Embryonic facial prominence (tissue), 1 donor: Measurements from ENCODE around the gene PCYT2.

Source experiments
- DNase-seq: peaks from one replicate; pipeline ENCODE4 v3.0.0-alpha.2; 2016; ENCODE audit errors: extremely low spot score

PCYT2 gene

DNA sequence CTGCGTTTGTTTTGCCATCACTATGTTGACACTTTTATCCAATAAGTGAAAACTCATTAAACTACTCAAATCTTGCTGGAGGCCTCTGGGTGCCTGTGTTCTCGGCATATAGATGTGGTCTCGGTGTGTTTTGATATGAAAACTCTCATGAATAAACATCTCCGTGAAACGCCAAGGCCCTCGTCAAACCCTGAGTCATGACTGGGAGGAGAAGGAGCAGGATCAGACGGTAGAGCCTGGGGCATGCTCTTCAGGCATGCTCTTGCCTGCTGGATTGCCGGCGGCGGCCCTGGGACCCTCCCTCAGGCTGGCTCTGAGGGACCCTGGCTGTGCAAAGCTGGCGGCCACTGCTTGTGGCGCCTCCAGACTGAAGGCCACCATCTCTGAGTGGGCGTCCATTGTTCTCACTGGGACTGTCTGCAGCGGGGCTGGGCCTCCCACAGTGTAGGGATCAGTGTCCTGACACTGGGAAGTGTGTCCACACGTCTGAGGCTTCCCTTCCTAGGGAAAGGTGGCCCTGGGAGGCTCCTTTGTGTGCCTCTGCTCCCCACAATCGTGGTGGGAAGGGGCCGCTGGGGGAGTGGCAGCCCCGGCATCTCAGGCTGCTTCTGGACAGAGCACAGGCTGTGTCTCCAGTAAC, 10.9 kb downstream of the PCYT2 start:
- DNase-seq, result no peak

GRCh38 chr17:81899514-81900166, 11.6 kb downstream of the PCYT2 start:
- DNase-seq, result no peak

GRCh38 chr17:81898885-81899284, 12.3 kb downstream of the PCYT2 start:
- DNase-seq, result no peak

DNA sequence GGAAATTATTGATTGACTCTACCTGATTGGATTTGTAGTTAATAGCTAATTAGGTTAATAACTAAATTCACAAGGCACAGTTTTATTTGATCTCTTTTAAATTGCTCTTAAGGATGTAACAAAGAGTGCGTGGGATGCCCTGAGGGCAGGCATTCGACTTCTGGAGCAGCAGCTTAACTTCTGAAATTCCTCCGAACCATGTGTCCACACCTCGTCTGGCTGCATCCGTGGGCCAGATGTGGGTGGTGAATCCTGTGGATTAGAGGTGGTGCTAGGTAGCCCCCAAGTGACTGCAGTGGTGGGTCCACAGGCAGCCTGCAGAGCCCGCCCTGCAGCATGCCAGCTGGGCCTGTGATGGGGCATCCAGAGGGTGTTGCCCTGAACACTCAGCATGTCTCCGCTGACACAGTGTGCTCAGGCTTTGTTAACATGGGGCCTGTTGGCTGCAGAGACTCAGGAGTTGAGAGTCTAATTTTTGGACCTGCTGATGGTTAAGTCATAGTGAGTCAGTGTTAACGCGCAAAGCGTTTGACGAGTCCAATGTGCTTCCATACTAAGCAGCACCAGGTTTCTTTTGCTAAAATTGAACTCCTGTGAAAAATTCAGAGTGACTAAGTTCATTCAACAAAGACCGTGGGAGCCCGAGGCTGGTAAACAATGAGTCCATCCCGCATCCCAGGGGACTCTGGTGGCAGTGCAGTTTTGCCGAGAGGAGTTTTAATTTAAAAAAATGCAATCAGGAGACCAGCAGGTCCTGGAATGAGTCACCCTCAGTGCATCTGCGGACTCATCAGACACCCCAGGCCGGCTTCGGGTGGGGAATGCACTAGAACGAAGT, 13.0 kb downstream of the PCYT2 start:
- DNase-seq, result no peak

DNA sequence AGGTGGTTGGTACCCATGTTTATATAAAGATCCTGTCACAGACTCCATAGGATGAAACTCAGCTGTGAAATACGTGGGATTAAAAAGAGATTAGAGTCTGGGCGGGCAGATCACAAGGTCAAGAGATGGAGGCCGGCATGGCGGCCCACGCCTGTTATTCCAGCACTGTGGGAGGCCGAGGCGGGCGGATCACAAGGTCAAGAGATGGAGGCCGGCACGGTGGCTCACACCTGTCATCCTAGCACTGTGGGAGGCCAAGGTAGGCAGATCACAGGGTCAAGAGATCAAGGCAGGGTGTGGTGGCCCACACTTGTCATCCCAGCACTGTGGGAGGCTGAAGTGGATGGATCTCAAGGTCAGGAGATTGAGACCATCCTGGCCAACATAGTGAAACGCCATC, 15.8 kb downstream of the PCYT2 start:
- DNase-seq, result no peak

GRCh38 chr17:81891303-81891552, 20.0 kb downstream of the PCYT2 start:
- DNase-seq, result no peak

DNA sequence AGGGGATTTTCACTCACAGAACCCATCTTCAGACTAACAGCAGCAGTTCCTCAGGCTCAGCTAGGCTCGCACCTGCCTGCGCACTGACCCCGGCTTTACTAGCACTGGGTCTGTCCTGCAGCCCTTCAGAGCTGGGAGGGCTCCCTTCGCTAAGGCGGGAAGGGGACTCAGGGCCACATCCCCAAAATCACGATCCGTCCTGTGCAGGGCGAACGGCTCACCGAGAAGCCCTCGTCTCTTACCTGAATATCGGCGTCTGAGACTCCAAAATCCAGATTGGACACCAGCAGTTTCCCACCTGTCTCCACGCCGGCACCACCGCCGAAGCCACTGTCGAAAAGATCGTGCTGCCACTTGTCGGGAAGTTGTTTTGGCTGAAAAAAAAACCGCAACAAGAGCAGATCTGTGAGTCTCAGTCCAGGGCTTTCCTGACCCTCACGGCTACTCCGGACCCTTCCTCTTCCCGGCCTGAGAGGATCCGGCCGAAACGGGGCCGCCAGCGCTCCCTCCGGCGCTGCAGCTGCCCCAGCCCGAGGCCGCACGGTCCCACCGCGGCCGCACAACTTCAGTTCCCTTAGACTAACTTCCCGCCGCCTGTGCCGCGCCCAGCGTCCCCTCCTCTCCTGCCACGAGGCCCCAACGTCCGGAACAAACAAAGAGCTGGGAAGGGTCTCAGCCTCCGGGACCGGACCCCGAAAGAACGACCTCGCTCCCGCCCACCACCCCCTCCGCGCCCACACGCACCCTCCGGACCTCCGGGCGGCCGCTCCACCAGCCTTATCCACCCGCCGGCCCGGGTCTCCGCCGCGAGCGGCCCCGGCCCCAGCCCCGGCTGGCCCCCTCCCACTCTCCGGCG, 20.5 kb downstream of the PCYT2 start:
- DNase-seq, result no peak

GRCh38 chr17:81889602-81890001, 21.6 kb downstream of the PCYT2 start:
- DNase-seq, result no peak

DNA sequence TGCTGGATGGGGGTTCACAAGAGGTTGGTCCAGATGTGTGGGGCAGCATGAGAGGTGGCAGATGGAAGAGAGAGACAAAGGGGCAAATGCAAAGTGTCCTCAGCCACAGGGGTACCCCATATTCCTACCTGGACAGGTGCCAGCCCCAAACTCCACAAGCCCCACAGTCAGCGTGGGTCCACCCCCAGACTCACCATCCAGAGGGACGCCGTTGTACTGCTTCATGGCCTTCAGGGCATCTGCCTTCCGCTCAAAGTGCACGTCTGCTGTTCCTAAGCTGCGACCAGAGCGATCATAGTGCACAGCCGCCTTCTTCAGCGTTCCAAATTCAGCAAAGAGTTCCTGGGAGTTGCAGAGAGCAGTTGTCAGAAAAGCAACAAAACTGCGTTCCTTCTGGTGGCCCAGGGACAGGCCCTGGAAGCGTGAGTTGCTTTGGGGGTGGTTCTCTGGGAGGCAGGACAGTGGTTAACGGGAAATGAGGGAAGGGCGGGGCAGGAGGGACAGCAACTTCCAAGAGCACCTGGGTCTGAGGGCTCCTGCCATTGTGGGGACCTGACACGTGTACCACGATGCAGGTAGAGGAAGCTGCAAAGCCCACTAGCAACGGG, 22.1 kb downstream of the PCYT2 start:
- DNase-seq, result no peak

DNA sequence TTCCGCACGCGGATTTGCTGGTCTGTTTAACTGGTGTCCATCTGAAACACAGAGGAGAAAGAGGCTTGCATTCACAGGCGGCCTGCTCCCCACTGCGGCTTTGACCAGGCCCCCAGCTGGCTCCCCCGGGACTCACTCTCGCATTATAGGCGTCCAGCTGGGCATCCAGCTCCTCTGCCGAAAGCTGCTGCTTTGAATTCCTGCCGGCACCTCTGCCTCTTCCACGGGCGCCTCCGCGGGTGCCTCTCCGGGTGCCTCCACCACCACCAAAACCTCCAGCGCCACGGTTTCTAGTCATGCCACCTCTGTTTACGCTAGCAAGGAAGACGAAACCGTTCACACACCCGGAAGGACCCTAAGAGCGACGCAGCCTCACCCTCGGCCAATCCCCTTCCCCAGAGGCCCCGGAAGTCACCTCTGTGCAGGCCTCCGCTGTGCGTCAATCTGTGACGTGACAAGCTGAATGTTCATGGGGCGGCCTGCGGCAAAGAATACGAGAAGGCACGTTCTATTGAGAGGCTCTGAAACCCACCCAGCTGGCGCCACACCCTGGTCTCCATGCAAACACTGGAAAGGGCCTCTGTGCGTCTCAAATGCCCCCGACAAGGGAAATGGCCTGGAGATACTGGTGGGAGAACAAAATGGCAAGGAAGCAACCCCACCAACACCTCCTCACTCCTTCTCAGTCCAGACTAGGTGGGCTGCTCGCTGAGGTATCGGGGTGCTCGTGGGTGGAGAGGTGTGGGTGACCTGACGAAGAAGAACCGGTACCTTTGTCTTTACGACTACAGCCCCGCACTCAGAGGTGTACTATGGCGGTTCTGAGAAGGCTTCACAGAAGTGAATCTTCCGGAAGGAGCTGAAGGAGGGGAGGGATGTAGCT, 22.9 kb downstream of the PCYT2 start:
- DNase-seq, result no peak

- DNase-seq, result no peak
Measured at GRCh38 chr17:81885869-81886548, 25.2 kb downstream of the PCYT2 start.

DNA sequence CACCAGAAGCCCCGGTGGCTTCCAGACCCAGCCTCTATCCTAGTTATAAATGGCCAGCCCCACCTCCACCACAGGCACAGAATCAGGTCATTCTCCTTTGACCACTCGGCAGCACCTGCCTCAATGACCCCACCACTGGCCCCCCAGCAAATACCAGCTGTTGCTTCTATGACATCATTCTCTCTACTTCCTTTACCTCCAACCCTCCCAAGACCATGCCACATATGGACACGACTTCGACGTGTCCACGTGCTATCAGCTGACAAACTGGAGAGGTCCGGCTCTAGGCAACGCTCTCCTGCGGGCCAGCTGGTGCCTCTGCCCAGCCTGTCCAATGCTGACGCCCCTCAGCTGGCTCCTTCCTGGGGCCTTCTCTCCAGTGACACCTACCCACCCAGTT, 25.7 kb downstream of the PCYT2 start:
- DNase-seq, result no peak

- no peak for DNase-seq
Measured at GRCh38 chr17:81884968-81885367, 26.2 kb downstream of the PCYT2 start.

DNA sequence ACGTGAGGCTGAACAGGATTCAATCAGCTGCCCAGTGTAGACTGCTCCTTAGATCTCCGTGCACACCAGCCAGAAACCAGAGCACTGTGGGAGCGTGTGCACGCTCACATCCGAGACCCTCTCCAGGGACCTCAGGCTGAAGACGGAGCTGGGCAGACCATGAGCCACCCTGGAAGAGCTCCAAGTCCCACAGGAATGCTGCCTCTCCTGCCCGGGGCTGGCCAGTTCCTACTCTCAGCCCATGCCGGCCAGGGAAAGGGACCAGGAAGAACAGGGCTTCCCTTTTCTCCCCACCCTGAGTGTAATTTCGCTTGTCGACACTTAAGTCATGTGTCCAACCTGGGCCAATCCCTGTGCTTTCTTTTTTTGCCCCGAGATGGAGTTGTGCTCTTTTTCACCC, 26.7 kb downstream of the PCYT2 start:
- no peak for DNase-seq

- no peak for DNase-seq
Measured at GRCh38 chr17:81879121-81879520, 32.1 kb downstream of the PCYT2 start.

DNA sequence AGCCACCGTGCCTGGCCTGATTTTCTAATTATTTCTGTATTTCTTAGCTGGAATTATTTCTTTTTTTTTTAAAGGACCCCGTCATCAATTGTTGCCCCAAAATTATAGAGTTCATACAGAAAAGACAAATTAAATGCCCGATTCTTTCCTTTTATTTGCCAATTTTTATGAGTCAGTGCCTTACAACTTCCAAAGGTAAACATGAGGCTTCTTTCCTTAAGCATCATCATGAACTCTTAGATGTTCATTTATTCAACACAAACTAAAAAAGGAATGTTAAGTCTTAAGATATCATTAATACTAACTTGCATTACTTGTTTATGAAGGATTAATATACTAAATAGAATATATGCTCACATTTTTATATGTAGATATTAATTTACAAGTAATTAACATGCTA, 32.9 kb downstream of the PCYT2 start:
- no peak for DNase-seq

GRCh38 chr17:81877569-81877968, 33.6 kb downstream of the PCYT2 start:
- no peak for DNase-seq

DNA sequence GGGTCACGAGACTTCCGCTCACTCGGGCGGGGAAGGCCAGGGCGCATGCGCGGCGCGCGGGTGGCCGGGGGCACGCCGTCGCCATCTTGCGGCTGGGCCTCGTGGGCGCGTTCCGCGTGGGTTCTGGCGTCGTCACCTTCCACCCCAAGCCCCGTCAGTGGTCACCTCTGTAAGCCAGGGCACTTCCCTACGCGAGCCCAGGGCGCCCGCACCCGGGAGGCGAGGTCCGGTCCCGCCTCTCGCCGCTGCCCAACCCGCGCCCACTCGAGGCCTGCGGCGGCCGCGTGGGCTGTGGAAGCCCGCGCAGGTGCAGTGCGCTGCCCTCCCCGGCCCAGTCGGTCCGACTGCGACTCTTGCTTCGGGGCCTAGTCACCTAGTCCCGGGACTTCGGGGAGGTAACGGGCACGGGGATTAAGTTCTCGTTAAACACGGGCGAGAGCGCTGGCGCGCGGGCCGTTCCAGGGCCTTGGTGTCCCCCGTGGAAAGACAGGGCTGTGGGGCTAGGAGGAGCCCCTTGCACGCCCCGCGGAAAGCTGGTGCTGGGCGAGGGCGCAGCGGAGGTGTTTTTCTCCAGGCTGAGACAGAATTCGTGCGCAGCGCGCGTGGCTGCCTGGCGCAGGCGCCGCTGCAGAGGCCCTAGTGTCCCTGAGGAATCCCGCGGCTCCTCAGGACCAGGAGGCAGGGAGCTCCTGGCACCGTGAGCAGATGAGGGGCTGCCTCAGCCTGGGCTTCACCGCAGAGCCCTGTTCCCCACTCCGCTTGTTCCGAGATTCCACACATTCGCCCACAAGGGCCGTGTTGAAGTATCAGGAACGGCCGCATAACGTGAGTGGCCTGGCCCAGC, 39.6 kb downstream of the PCYT2 start:
- DNase-seq, result peak; percentile 82

- no peak for DNase-seq
Measured at GRCh38 chr17:81870981-81871386, 40.2 kb downstream of the PCYT2 start, which contains the start of gene ARHGDIA. Gene ARHGDIA (minus strand): TSS chr17:81871337. CDS start chr17:81869930, 1,407 bp downstream.
